Erythroblast (primary cell): ENCODE measurements around the gene IQCK.

Experiments
- GATA1 ChIP-seq: IDR thresholded peaks from 2 replicates; pipeline ENCODE4 v1.6.1; 2011; ENCODE audit warnings: low read depth, mild to moderate bottlenecking, control low read depth, low read length, moderate library complexity
- POLR2A ChIP-seq: IDR thresholded peaks from 2 replicates; pipeline ENCODE4 v1.6.1; 2011; ENCODE audit warnings: mild to moderate bottlenecking, low read length

- TF ChIP-seq POLR2A (no peak), GATA1 (no peak)
Observed at GRCh38 chr16:19879241-19879792, 161.2 kb downstream of the IQCK start.
